Keratinocyte (primary cell): ENCODE measurements around the gene PRKACA. TPM values are rescaled to one million over a fixed set of nuclear protein-coding genes. Genes with fewer than 3 reads are reported as not detected.

ENCODE experiments used
- DNase-seq: peaks from one replicate; pipeline ENCODE4 v3.0.0-alpha.2; 2011; ENCODE audit warnings: low read depth, missing footprints, low spot score
- FAIRE-seq: peaks from 2 replicates; lab custom pipeline; 2011; peaks lifted over from hg19 to GRCh38; lab: Jason Lieb, UNC
- H2AFZ ChIP-seq: 2 replicates; pipeline ENCODE4 v1.6.0; 2012; ENCODE audit warnings: low read length, control low read depth, inconsistent platforms; ENCODE audit not compliant: control insufficient read depth
- H3K27ac ChIP-seq: 2 replicates; pipeline ENCODE4 v1.5.1; 2011; ENCODE audit warnings: low read length; ENCODE audit not compliant: control insufficient read depth, insufficient read depth
- H3K27me3 ChIP-seq: 3 replicates; pipeline ENCODE4 v1.6.0; 2011; ENCODE audit warnings: low read length; ENCODE audit not compliant: control insufficient read depth, insufficient read depth; ENCODE audit errors: extremely low read depth
- H3K36me3 ChIP-seq, 2 experiments: 2 replicates in 1 of 2; 3 replicates in 1 of 2; pipeline ENCODE4 v1.5.1; 2011; ENCODE audit warnings: low read length in 2 of 2, mild to moderate bottlenecking in 1 of 2; ENCODE audit not compliant: control insufficient read depth in 2 of 2, insufficient read depth in 2 of 2; ENCODE audit errors: extremely low read depth in 1 of 2
- H3K4me1 ChIP-seq: 3 replicates; pipeline ENCODE4 v1.5.1; 2011; ENCODE audit warnings: low read length; ENCODE audit not compliant: control insufficient read depth, insufficient read depth; ENCODE audit errors: extremely low read depth
- H3K4me2 ChIP-seq: 3 replicates; pipeline ENCODE4 v1.6.0; 2011; ENCODE audit warnings: low read depth, low read length; ENCODE audit not compliant: control insufficient read depth, insufficient read depth; ENCODE audit errors: extremely low read depth
- H3K4me3 ChIP-seq, 3 experiments: fragments of 200-600 bp in 1 of 3; sonication (generic) in 1 of 3; 2 replicates in 2 of 3; 3 replicates in 1 of 3; pipeline ENCODE4 v1.5.1; 2011 to 2016; ENCODE audit warnings: low read length in 3 of 3, mild to moderate bottlenecking in 3 of 3, control low read depth in 2 of 3, inconsistent platforms in 1 of 3, low read depth in 1 of 3, mixed read lengths in 1 of 3, mixed run types in 1 of 3, moderate library complexity in 1 of 3; ENCODE audit not compliant: control insufficient read depth in 2 of 3, insufficient read depth in 2 of 3; ENCODE audit errors: extremely low read depth in 1 of 3
- H3K79me2 ChIP-seq: 2 replicates; pipeline ENCODE4 v1.6.0; 2012; ENCODE audit warnings: low read length; ENCODE audit not compliant: control insufficient read depth, insufficient read depth
- H3K9ac ChIP-seq: 3 replicates; pipeline ENCODE4 v1.6.0; 2011; ENCODE audit warnings: low read length; ENCODE audit not compliant: control insufficient read depth, insufficient read depth; ENCODE audit errors: extremely low read depth
- H3K9me1 ChIP-seq: 3 replicates; pipeline ENCODE4 v1.6.0; 2011; ENCODE audit warnings: low read length; ENCODE audit not compliant: control insufficient read depth, insufficient read depth; ENCODE audit errors: extremely low read depth
- H3K9me3 ChIP-seq: 2 replicates; pipeline ENCODE4 v1.5.1; 2012; ENCODE audit warnings: low read depth, low read length; ENCODE audit not compliant: control insufficient read depth
- H4K20me1 ChIP-seq: 3 replicates; pipeline ENCODE4 v1.6.0; 2011; ENCODE audit warnings: low read length; ENCODE audit not compliant: control insufficient read depth, insufficient read depth; ENCODE audit errors: extremely low read depth
- CTCF ChIP-seq, 3 experiments: IDR thresholded peaks in 1 of 3; conservative IDR thresholded peaks in 1 of 3; optimal IDR thresholded peaks in 1 of 3; 2 replicates in 2 of 3; 3 replicates in 1 of 3; pipeline versions ENCODE3 to v1.5.1; 2011; ENCODE audit warnings: low read length in 3 of 3, mild to moderate bottlenecking in 3 of 3, moderate library complexity in 2 of 3, control low read depth in 1 of 3, inconsistent platforms in 1 of 3; ENCODE audit not compliant: insufficient read depth in 2 of 3; ENCODE audit errors: extremely low read depth in 1 of 3
- EZH2 ChIP-seq: IDR thresholded peaks from one replicate; pipeline ENCODE4 v1.6.1; 2012; ENCODE audit warnings: inconsistent platforms, mild to moderate bottlenecking, low read length, moderate library complexity
- dilution Hi-C: fragments of 300-500 bp; cut with MboI; formaldehyde crosslinking; loops from one replicate; pipeline ENCODE4 v1.7.0; 2020; ENCODE audit warnings: low sequenced_read_pairs; ENCODE audit not compliant: extremely low pct_ligation_motif_present
- polyA plus RNA-seq, 5 experiments: library from polyadenylated mRNA; depleted of rRNA in 3 of 5; stranded (reverse) in 3 of 5; stranded (forward) in 1 of 5; unstranded in 1 of 5; fragments of >200 nt; gene quantifications; 1 replicate in 1 of 5; 2 replicates in 3 of 5; 3 replicates in 1 of 5; pipeline versions ENCODE4 v1.2.1 to v1.2.3, GENCODE V29; 2011 to 2012; ENCODE audit warnings: missing spikeins in 2 of 5, low read depth in 1 of 5, low replicate concordance in 1 of 5

Gene PRKACA
- polyA plus RNA-seq, 1 donor (not counting 4 experiments of a cell fraction or from before 2014, with no cell fraction given): 13.7 TPM

- no peaks in the 10 kb centered on the region for H4K20me1 ChIP-seq
- no peaks in the 10 kb centered on the region for H3K27me3 ChIP-seq
- H3K9me3 ChIP-seq: peaks cover 5% of the 10 kb centered on the region
- no peak for TF ChIP-seq EZH2
- peak in 1 of 3 experiments; percentile 35 for TF ChIP-seq CTCF (optimal IDR thresholded peaks at IDR 0.05 in 1 of 3, IDR thresholded peaks at IDR 0.05 in 1 of 3, conservative IDR thresholded peaks at IDR 0.05 in 1 of 3; ENCODE audit: extremely low read depth in 1 of 3, insufficient read depth in 2 of 3, low read length in 3 of 3)
- FAIRE-seq: no peak
- H3K79me2 ChIP-seq: no peaks in the 10 kb centered on the region
- no peak overlapping the region for H3K4me3 ChIP-seq
- H3K9ac ChIP-seq: no peak overlapping the region
- dilution Hi-C loops: no loop called here
- H3K4me2 ChIP-seq: no peak overlapping the region
- no peaks in the 10 kb centered on the region for H3K4me1 ChIP-seq
- no peak overlapping the region for H3K27ac ChIP-seq
- no peaks in the 10 kb centered on the region for H3K9me1 ChIP-seq
- peaks cover 10 to 18% of the 10 kb centered on the region in 2 experiments for H3K36me3 ChIP-seq
- no peak overlapping the region for H2AFZ ChIP-seq
- no peak for DNase-seq
These were observed 21.1 kb downstream of the PRKACA start for GRCh38 chr19:14096272-14096992.

- TF ChIP-seq EZH2 (no peak), CTCF (optimal IDR thresholded peaks at IDR 0.05 in 1 of 3, IDR thresholded peaks at IDR 0.05 in 1 of 3, conservative IDR thresholded peaks at IDR 0.05 in 1 of 3; ENCODE audit: extremely low read depth in 1 of 3, insufficient read depth in 2 of 3, low read length in 3 of 3) (no peak)
- Histone ChIP-seq H3K4me3 (no peak overlapping the region), H2AFZ (no peak overlapping the region), H3K9me1 (no peaks in the 10 kb centered on the region), H3K79me2 (no peaks in the 10 kb centered on the region), H3K27ac (no peak overlapping the region), H3K4me1 (no peaks in the 10 kb centered on the region), H3K36me3 (peaks cover 10 to 13% of the 10 kb centered on the region in 2 experiments), H3K9me3 (peaks cover 5% of the 10 kb centered on the region), H4K20me1 (no peaks in the 10 kb centered on the region), H3K9ac (no peak overlapping the region), H3K27me3 (no peaks in the 10 kb centered on the region), H3K4me2 (no peak overlapping the region)
- dilution Hi-C loops: no loop called here
- DNase-seq (no peak), FAIRE-seq (no peak)
These were observed 22.7 kb downstream of the PRKACA start for GRCh38 chr19:14094854-14095253.
